Central memory CD8-positive, alpha-beta T cell (primary cell): Measurements from ENCODE around the gene INPP4B.
A peak's percentile ranks its signal among the peaks of the same experiment; 100 is the strongest.

Experiments used
- ATAC-seq: fragments of 150-1000 bp; cut with Tn5 transposase; replicated peaks from 2 replicates; pipeline ENCODE4 v1.10.0; 2022; ENCODE audit warnings: mild to moderate bottlenecking, moderate FRiP score, moderate number of reproducible peaks; ENCODE audit not compliant: poor library complexity, severe bottlenecking; ENCODE audit errors: extremely low read depth
- DNase-seq, 2 donors: peaks; one replicate each; pipeline ENCODE4 v3.0.0; 2021; ENCODE audit warnings: low spot score in 2 of 2
- H3K27ac Mint-ChIP-seq: one replicate; pipeline ENCODE4 v1.8.0; 2022; ENCODE audit warnings: low read depth, mild to moderate bottlenecking, moderate library complexity, mixed read lengths
- H3K27me3 Mint-ChIP-seq: one replicate; pipeline ENCODE4 v1.8.0; 2022; ENCODE audit warnings: mixed read lengths
- H3K36me3 Mint-ChIP-seq: one replicate; pipeline ENCODE4 v1.8.0; 2022; ENCODE audit warnings: mild to moderate bottlenecking, moderate library complexity, mixed read lengths; ENCODE audit not compliant: insufficient read depth
- H3K4me1 Mint-ChIP-seq: one replicate; pipeline ENCODE4 v1.8.0; 2022; ENCODE audit warnings: mixed read lengths
- H3K4me3 Mint-ChIP-seq: one replicate; pipeline ENCODE4 v1.8.0; 2022; ENCODE audit warnings: mild to moderate bottlenecking, moderate library complexity, mixed read lengths
- H3K9me3 Mint-ChIP-seq: one replicate; pipeline ENCODE4 v1.8.0; 2022; ENCODE audit warnings: mixed read lengths

Gene INPP4B

DNA sequence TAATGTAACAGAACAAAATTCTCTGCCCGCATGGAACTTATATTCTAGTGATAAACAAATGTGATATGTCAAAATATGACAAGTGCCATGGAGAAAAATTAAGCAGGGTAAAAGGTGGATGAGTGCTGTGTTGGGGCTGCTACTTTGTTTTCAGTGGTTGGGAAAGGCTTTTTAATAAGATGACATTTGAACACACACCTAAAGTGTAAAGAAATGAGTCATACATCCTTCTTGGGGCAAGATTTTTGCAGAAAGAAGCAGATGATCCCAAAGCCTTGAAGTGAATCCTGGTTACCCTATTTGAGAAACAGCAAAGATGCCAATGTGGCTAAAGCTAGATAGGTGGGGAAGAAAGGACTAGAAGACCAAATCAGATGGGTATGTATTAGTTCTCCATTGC lies 564.1 kb downstream of the INPP4B start:
- H3K4me3 Mint-ChIP-seq: no peak overlapping the region
- ATAC-seq (no peak), DNase-seq (no peak)
- no peaks in the 10 kb centered on the region for H3K27me3 Mint-ChIP-seq
- peaks cover 17% of the 10 kb centered on the region for H3K4me1 Mint-ChIP-seq
- H3K27ac Mint-ChIP-seq: no peak overlapping the region
- H3K9me3 Mint-ChIP-seq: no peaks in the 10 kb centered on the region
- no peaks in the 10 kb centered on the region for H3K36me3 Mint-ChIP-seq

DNA sequence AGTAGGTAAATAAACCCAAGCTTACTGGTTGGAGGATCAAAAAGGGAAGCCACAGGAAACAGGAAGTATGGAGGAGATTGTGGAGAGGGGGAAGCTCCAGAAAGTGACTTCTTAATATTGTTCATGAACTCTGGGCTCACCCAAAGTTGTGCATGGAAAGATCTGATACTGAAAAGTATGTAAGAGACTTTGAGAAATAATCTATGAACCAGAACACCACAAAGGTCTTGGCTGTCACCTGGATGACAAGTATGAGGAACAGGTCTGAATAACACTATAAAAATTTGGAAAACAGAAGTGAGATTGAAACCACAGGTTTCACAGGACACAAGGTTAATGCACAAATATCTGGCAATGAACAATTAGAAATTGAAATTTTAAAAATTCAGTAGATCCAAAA lies 567.4 kb downstream of the INPP4B start:
- H3K4me3 Mint-ChIP-seq: no peak overlapping the region
- H3K27ac Mint-ChIP-seq: no peak overlapping the region
- DNase-seq: no peak

DNA sequence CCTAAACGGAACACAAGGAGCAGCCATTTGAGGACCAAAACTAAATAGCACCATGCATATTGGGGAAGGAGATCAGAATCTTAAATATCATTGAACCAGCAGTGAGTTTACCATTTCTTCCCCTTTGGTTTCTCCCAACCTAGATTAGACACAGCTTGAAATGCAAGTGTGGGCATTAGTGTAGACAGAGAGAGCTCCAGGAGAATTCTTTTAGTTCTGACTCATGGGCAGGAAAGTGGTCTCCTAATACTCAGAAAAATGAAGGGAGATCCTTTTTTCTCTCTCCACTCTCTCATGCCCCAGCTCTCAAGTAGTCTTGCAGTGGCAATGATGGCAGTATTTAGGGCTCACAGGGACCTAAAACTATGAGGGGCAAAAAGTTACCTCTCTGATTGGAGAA lies 567.9 kb downstream of the INPP4B start:
- H3K9me3 Mint-ChIP-seq: no peaks in the 10 kb centered on the region
- no peak overlapping the region for H3K4me3 Mint-ChIP-seq
- DNase-seq (no peak), ATAC-seq (no peak)
- no peaks in the 10 kb centered on the region for H3K36me3 Mint-ChIP-seq
- H3K27me3 Mint-ChIP-seq: no peaks in the 10 kb centered on the region
- peaks cover 37% of the 10 kb centered on the region for H3K4me1 Mint-ChIP-seq
- H3K27ac Mint-ChIP-seq: no peak overlapping the region

More for the DNA sequence above, 567.4 kb downstream of the INPP4B start:
- H3K27me3 Mint-ChIP-seq: no peaks in the 10 kb centered on the region
- H3K36me3 Mint-ChIP-seq: no peaks in the 10 kb centered on the region
- ATAC-seq: no peak
- H3K9me3 Mint-ChIP-seq: no peaks in the 10 kb centered on the region
- peaks cover 37% of the 10 kb centered on the region for H3K4me1 Mint-ChIP-seq

DNA sequence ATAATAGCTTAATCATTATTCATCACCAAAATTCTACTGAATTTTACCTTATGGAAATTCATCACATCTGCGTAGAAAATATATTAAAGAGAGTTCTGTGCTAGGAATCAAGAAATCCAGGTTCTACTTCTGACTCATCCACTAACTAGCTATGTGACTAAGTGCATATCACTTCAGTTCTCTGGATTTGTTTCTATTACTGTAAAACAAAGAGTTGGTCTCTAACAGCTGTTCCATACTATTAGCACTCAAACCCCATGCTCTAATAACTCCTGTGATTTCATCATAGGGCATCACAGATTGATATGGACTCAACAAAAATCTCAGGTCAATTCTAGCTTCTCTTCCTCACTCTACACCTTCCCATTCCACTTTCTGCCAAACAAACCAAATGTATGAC lies 572.0 kb downstream of the INPP4B start:
- no peak for DNase-seq
- Mint-ChIP-seq H3K27me3 (no peaks in the 10 kb centered on the region), H3K9me3 (no peaks in the 10 kb centered on the region), H3K36me3 (peaks cover 8% of the 10 kb centered on the region), H3K27ac (peak overlapping the region; percentile 47), H3K4me3 (no peak overlapping the region), H3K4me1 (peaks cover 57% of the 10 kb centered on the region)
- ATAC-seq: no peak

DNA sequence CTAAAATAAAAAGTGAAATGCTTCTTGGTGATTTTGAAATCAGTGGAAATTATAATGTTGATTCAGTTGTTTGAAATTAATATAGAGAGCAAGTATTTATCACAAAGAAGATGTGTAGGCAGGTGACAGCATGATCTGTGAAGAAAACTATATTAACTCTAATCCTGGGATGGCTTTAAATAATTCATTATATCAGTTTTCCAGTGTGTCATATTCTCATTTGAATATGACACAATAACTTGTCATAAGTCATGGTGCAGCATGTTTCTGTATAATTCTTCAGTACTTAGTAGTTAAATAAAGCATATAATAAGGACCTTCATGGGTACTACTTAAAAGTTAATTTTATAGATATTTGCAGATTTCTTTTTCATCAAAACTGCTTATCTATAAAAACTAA lies 573.6 kb downstream of the INPP4B start:
- Mint-ChIP-seq H3K4me1 (peaks cover 63% of the 10 kb centered on the region), H3K27ac (no peak overlapping the region), H3K9me3 (no peaks in the 10 kb centered on the region), H3K27me3 (no peaks in the 10 kb centered on the region), H3K4me3 (no peak overlapping the region), H3K36me3 (peaks cover 12% of the 10 kb centered on the region)
- ATAC-seq: no peak
- DNase-seq: no peak

DNA sequence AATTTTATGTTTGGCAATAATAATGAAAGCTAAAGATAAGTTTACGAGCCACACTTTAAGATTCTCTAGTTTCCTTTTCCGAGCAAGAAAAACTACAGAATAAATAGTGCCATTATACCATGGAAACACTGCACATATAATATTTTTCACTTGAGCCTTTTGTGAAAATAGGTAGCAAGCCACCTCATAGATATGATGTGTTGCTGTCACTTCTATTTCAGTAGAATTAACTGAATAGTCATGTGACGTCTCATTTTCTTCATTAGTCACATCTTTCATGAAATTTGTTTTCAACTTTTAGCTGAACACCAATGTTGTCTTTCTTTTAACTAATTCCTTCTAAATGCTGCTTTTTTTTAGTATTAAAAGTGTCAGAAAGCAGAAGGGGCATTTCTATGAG lies 574.3 kb downstream of the INPP4B start:
- ATAC-seq (no peak), DNase-seq (no peak)
- Mint-ChIP-seq H3K27me3 (no peaks in the 10 kb centered on the region), H3K9me3 (no peaks in the 10 kb centered on the region), H3K27ac (no peak overlapping the region), H3K36me3 (peaks cover 12% of the 10 kb centered on the region), H3K4me3 (no peak overlapping the region), H3K4me1 (peaks cover 57% of the 10 kb centered on the region)

DNA sequence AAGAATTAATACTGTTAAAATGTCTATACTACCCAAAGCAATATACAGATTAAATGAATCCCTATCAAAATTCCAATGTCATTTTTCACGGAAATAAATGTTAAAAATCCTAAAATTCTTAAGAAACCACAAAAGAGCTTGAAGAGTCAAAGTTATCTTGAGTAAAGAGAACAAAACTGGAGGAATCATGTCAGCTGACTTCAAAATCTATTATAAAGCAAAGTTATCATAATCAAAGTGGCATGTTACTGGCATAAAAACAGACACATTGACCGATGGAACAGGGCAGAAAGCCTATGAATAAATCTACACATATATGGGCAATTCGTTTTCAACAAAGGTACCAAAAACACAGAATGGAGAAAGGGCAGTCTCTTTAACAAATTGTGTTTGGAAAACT lies 579.0 kb downstream of the INPP4B start:
- H3K36me3 Mint-ChIP-seq: peaks cover 19% of the 10 kb centered on the region
- H3K4me1 Mint-ChIP-seq: peaks cover 74% of the 10 kb centered on the region
- DNase-seq: no peak
- no peaks in the 10 kb centered on the region for H3K27me3 Mint-ChIP-seq
- no peak overlapping the region for H3K27ac Mint-ChIP-seq
- H3K9me3 Mint-ChIP-seq: no peaks in the 10 kb centered on the region
- H3K4me3 Mint-ChIP-seq: no peak overlapping the region
- ATAC-seq: no peak

DNA sequence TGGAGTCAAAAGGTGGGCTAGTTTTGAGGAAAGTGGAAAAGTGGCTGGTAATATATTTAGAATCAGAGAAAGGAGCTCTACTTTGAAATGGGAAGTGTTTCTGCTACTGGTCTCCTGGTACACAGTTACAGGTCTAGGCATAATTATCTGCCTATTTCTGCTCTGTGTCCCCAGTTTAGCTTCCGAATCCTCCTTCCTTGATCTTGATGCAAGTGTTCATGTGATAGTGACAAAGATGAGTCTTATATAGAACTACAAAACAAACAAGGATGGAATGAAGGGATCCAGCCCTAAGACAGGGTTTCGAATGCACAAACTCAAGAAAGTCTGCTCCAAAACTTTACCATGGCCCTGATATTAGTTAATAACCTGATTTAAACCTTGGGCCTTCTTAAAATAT lies 580.2 kb downstream of the INPP4B start:
- Mint-ChIP-seq H3K4me3 (peak overlapping the region; percentile 46), H3K4me1 (peaks cover 79% of the 10 kb centered on the region), H3K27me3 (no peaks in the 10 kb centered on the region), H3K9me3 (no peaks in the 10 kb centered on the region), H3K27ac (peak overlapping the region; percentile 66), H3K36me3 (peaks cover 18% of the 10 kb centered on the region)
- no peak for ATAC-seq
- DNase-seq: no peak

DNA sequence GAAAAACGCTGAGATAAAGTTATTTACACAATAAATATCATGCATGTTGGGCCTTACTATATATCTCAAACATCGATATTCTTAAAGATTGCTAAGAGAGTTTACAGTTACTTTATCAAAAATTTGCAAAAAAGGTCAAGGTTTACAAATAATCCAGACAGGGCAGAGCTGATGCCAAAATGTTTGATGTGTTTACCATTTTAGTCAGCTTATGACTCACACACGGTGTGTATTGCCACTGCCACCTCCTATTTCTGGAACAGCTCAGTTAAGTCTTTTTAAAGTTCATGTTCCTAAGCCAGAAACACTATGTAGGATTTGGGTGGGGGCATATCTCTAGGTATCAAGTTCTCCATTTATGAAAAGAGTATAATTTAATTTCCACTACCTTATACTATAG lies 580.6 kb downstream of the INPP4B start:
- H3K4me3 Mint-ChIP-seq: peak overlapping the region; percentile 46
- H3K27ac Mint-ChIP-seq: peak overlapping the region; percentile 66
- H3K27me3 Mint-ChIP-seq: no peaks in the 10 kb centered on the region
- DNase-seq: no peak
- H3K9me3 Mint-ChIP-seq: no peaks in the 10 kb centered on the region
- ATAC-seq: no peak
- peaks cover 75% of the 10 kb centered on the region for H3K4me1 Mint-ChIP-seq
- peaks cover 18% of the 10 kb centered on the region for H3K36me3 Mint-ChIP-seq

DNA sequence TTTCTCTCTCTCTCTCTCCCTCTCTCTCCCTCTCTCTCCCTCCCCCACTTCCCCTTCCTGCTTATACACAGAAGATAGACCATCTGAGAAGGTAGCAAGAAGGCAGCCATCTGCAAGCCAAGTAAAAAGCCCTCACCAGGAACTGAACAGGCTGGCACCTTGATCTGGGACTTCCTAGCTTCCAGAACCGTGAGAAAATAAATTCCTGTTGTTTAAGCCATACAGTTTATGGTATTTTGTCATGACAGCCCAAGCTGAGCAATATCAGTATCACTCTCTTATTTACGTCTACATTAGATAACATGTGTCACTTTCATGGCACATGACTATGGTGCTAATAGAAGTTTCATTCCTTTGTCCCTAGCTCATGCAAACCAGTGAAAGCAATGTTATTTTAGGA lies 581.1 kb downstream of the INPP4B start:
- Mint-ChIP-seq H3K36me3 (peaks cover 16% of the 10 kb centered on the region), H3K27ac (peak overlapping the region; percentile 66), H3K4me1 (peaks cover 69% of the 10 kb centered on the region), H3K9me3 (no peaks in the 10 kb centered on the region), H3K27me3 (no peaks in the 10 kb centered on the region), H3K4me3 (peak overlapping the region; percentile 46)
- ATAC-seq (no peak), DNase-seq (no peak)

DNA sequence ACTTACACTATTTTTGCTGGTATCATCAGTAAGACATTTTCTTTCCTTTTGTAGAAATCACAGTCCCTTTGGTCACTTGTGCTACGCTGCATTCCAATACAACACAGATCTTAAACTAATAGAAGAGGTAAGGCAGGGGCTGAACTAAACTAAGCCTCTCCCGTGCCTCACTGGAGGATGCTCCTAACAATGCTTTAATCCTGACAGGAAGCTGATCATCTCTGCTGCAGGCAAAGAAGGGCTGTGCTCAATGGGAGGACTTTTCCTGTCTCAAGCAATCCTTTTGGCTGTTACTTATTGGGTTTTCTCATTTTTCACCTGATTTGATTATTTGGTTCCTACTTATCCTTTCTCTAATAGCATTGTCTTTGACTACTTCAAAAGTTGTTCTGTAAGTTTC lies 583.1 kb downstream of the INPP4B start:
- no peak for DNase-seq
- no peak for ATAC-seq
- Mint-ChIP-seq H3K4me1 (peaks cover 54% of the 10 kb centered on the region), H3K27ac (peak overlapping the region; percentile 16), H3K4me3 (no peak overlapping the region), H3K9me3 (no peaks in the 10 kb centered on the region), H3K27me3 (no peaks in the 10 kb centered on the region), H3K36me3 (peaks cover 19% of the 10 kb centered on the region)

DNA sequence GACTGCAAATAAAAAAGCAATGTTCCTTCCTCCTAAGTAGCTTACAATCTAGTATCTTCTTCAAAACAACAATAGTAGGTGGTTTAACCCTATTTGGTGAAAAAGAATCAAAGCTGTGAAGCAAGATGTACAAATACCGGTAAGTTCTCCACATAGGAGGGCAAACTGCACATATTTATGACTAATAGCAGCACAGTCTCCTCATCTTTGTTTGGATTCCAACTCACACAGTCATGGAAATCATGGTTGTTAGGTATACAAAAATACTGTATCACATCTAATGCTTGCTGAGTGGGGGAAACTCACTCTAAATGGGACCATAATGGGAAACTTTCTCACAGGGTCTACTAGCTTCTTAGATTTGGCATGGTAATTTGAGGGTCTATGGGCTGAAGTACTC lies 597.2 kb downstream of the INPP4B start:
- Mint-ChIP-seq H3K4me3 (no peak overlapping the region), H3K4me1 (peaks cover 12% of the 10 kb centered on the region), H3K9me3 (no peaks in the 10 kb centered on the region), H3K27ac (peak overlapping the region; percentile 35), H3K27me3 (no peaks in the 10 kb centered on the region), H3K36me3 (peaks cover 12% of the 10 kb centered on the region)
- ATAC-seq: no peak
- DNase-seq: no peak

DNA sequence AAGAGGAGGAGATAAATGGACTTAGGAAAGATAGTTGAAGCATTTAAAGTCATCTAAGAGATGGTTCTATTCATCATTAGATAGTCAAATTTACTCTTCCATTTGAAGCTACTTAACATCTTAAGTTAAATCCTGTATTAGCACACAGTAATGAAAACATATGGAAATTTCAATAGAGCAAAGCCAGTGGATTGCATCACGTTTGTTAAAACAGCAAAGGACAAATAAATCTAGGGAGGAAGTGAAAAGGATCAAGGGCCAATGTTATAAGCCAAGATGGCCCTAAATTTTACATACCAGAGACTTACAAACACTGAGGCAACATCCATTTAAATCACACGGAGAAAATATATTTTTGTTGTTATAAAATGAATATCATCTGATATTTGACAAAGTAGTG lies 602.8 kb downstream of the INPP4B start:
- Mint-ChIP-seq H3K36me3 (peaks cover 12% of the 10 kb centered on the region), H3K9me3 (no peaks in the 10 kb centered on the region), H3K27me3 (no peaks in the 10 kb centered on the region), H3K27ac (peak overlapping the region; percentile 2), H3K4me3 (no peak overlapping the region), H3K4me1 (peaks cover 23% of the 10 kb centered on the region)
- ATAC-seq (no peak), DNase-seq (no peak)

DNA sequence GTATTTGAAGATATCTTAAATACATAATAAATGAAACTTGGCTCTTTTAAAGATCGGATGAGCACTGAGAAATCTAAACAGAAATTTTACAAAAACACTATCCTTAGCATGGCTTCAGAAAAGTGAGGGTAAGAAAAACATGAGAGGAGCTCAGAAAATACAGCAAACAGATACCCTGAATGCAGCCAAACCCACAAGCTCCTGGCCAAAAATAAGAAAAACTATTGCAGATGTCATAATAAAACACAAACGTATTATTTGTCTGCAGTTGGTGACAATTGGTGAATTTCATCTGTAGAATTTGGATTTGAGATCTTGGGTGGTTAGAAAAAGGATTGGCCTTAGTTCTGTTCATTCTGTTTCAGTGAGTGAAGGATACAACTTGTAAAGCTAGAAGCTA lies 603.9 kb downstream of the INPP4B start:
- Mint-ChIP-seq H3K27me3 (no peaks in the 10 kb centered on the region), H3K9me3 (no peaks in the 10 kb centered on the region), H3K4me3 (no peak overlapping the region), H3K36me3 (peaks cover 10% of the 10 kb centered on the region), H3K4me1 (peaks cover 23% of the 10 kb centered on the region), H3K27ac (peak overlapping the region; percentile 1)
- ATAC-seq (no peak), DNase-seq (no peak)
